NCI-H226 (cell line): ENCODE results near the gene TSPEAR.

Source experiments
- DNase-seq: peaks from one replicate; pipeline ENCODE4 v3.0.0-alpha.2; 2015

TSPEAR gene

GRCh38 chr21:44478124-44478800 lies 233.1 kb downstream of the TSPEAR start:
- no peak for DNase-seq

- no peak for DNase-seq
These were observed 233.7 kb downstream of the TSPEAR start for GRCh38 chr21:44477712-44478111.

GRCh38 chr21:44477131-44477530 lies 234.2 kb downstream of the TSPEAR start:
- DNase-seq: no peak

- no peak for DNase-seq
These were observed 236.0 kb downstream of the TSPEAR start for GRCh38 chr21:44475266-44475845.

GRCh38 chr21:44473915-44474555 lies 237.3 kb downstream of the TSPEAR start:
- DNase-seq: no peak

GRCh38 chr21:44471996-44472395 lies 239.4 kb downstream of the TSPEAR start:
- no peak for DNase-seq

GRCh38 chr21:44471341-44471740 lies 240.0 kb downstream of the TSPEAR start:
- DNase-seq: no peak

- no peak for DNase-seq
These were observed 243.5 kb downstream of the TSPEAR start for GRCh38 chr21:44467859-44468195.

GRCh38 chr21:44466996-44467858 lies 244.1 kb downstream of the TSPEAR start:
- no peak for DNase-seq

GRCh38 chr21:44466351-44466954 lies 244.9 kb downstream of the TSPEAR start:
- DNase-seq: no peak

- no peak for DNase-seq
These were observed 247.0 kb downstream of the TSPEAR start for GRCh38 chr21:44464351-44464750.

GRCh38 chr21:44463724-44464123 lies 247.6 kb downstream of the TSPEAR start:
- no peak for DNase-seq

- no peak for DNase-seq
These were observed 248.6 kb downstream of the TSPEAR start for GRCh38 chr21:44462834-44463200.

GRCh38 chr21:44462086-44462833 lies 249.1 kb downstream of the TSPEAR start:
- no peak for DNase-seq

- DNase-seq: no peak
These were observed 249.8 kb downstream of the TSPEAR start for GRCh38 chr21:44461464-44462001.

GRCh38 chr21:44461005-44461404 lies 250.4 kb downstream of the TSPEAR start:
- DNase-seq: no peak

GRCh38 chr21:44460441-44460755 lies 251.0 kb downstream of the TSPEAR start:
- no peak for DNase-seq

- DNase-seq: no peak
These were observed 251.5 kb downstream of the TSPEAR start for GRCh38 chr21:44459712-44460440.

GRCh38 chr21:44458971-44459711 lies 252.2 kb downstream of the TSPEAR start:
- no peak for DNase-seq

GRCh38 chr21:44456915-44457736 lies 254.2 kb downstream of the TSPEAR start:
- DNase-seq: no peak
